ENCODE measurements around the gene C11orf16.
"Not testable (repeated sequence)": the region's sequence is repeated elsewhere in the genome, so short reads cannot be mapped to it uniquely, and the experiment has no call there.

C11orf16 gene

DNA sequence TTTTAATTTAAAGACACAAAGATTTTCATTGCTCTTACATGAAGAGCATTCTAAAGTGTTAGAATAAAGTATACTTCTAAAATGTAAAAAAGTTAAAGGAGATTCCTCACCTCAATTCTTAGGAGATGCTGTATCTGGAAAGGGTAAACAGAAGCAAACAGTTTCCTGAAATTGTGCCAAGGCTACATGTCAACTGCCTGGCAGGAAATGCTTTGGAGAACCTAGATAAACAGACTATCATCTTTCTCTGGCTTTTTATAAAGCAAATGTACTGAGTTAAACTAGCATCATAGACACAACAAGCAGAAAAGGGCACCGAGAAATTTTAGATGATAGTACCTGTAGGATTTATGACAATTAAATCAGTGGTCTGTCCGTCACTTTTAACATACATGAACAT lies 46.4 kb downstream of the C11orf16 start:
- no peak for DNase-seq (ENCODE audit: extremely low read depth, low read depth)
- H3K4me3 ChIP-seq (replicated peaks; ENCODE audit: low read depth, low read length): no peak overlapping the region
- TF ChIP-seq, protein P1, sequence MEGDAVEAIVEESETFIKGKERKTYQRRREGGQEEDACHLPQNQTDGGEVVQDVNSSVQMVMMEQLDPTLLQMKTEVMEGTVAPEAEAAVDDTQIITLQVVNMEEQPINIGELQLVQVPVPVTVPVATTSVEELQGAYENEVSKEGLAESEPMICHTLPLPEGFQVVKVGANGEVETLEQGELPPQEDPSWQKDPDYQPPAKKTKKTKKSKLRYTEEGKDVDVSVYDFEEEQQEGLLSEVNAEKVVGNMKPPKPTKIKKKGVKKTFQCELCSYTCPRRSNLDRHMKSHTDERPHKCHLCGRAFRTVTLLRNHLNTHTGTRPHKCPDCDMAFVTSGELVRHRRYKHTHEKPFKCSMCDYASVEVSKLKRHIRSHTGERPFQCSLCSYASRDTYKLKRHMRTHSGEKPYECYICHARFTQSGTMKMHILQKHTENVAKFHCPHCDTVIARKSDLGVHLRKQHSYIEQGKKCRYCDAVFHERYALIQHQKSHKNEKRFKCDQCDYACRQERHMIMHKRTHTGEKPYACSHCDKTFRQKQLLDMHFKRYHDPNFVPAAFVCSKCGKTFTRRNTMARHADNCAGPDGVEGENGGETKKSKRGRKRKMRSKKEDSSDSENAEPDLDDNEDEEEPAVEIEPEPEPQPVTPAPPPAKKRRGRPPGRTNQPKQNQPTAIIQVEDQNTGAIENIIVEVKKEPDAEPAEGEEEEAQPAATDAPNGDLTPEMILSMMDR (IDR thresholded peaks at IDR 0.05; ENCODE audit: low read depth, low read length, missing control alignments): no peak

DNA sequence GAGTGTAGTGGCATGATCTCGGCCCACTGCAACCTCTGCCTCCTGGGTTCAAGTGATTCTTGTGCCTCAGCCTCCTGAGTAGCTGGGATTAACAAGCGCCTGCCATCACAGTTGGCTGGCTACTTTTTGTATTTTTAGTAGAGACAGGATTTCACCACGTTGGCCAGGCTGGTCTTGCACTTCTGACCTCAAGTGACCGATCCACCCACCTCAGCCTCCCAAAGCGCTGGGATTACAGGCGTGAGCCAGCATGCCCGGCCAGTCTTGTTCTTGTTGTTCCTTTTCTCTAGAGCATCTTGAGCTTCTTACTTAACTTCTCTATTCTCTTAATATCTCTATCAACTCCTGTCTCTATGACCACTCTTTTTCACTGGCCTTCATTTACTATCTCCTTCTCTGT lies 51.2 kb downstream of the C11orf16 start:
- not testable (repeated sequence) for H3K4me3 ChIP-seq (replicated peaks; ENCODE audit: low read depth, low read length); DNase-seq (ENCODE audit: extremely low read depth, low read depth)

DNA sequence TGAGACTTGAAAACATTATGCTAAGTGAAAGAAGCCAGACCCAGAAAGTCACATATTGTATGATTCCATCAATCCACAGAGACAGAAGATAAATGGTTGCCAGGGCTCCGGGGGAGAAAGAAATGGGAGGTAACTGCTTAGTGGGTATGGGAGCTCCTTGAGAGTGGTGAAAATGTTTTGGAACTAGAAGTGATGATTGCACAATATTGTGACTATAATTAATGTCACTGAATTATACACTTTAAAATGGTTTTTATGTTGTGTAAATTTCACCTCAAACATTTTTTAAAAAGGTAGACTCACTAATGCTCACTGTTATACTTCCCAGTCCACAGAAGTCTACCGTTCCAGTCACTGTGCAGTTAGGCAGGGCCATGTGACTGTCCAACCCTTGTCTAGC lies 54.0 kb downstream of the C11orf16 start:
- TF ChIP-seq, protein P1 (IDR thresholded peaks at IDR 0.05; ENCODE audit: low read depth, low read length, missing control alignments): no peak
- DNase-seq (ENCODE audit: extremely low read depth, low read depth): no peak

DNA sequence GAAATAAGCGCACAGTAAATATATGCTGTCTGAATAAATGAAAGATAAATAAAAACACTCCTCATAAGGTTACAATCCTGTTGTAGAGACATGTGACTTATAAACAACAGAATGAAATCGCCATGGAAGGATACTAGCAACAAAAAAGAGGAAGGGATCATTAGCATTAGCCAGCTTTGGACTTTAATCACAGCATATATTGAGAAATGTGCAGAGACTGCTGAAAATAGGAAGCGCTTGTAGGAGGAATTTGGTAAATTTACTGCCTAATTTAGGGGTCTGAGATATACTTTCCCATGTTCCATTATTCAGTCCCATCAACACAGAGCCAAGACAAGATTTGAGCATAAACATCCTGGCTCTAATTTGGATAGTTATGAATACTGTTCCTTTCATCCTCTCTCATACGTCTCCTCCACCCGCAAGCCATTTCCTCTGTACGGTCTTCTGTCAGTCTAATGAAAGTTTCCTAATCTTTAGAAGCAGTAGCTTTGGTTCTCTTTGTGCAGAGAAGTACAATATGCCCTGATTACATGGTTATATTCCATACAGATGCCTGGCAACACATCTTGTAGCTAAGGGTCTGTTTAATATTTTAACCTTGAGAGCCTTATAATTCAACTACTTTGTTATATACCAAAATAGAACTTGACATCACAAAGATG lies 58.9 kb downstream of the C11orf16 start:
- no peak for DNase-seq (ENCODE audit: extremely low read depth, low read depth)
- TF ChIP-seq, protein P1 (IDR thresholded peaks at IDR 0.05; ENCODE audit: low read depth, low read length, missing control alignments): no peak
- H3K4me3 ChIP-seq (replicated peaks; ENCODE audit: low read depth, low read length): no peak overlapping the region

More for the DNA sequence above, 54.0 kb downstream of the C11orf16 start:
- no peak overlapping the region for H3K4me3 ChIP-seq (replicated peaks; ENCODE audit: low read depth, low read length)

DNA sequence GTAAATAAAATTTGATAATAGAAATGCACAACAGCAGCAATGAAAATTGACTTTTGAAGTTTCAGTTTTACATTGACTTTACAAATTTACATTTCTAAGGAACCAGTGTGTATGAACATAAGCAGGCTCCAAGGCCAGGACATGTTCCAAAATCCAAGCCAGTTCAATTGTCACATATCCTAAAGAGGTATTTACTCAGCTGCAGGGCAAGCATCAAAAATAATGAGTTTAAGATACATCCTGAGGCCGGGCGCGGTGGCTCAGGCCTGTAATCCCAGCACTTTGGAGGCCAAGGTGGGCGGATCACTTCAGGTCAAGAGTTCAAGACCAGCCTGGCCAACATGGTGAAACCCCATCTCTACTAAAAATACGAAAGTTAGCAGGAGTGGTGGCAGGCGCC lies 60.8 kb downstream of the C11orf16 start:
- TF ChIP-seq, protein P1 (IDR thresholded peaks at IDR 0.05; ENCODE audit: low read depth, low read length, missing control alignments): no peak
- no peak for DNase-seq (ENCODE audit: extremely low read depth, low read depth)
- H3K4me3 ChIP-seq (replicated peaks; ENCODE audit: low read depth, low read length): no peak overlapping the region

DNA sequence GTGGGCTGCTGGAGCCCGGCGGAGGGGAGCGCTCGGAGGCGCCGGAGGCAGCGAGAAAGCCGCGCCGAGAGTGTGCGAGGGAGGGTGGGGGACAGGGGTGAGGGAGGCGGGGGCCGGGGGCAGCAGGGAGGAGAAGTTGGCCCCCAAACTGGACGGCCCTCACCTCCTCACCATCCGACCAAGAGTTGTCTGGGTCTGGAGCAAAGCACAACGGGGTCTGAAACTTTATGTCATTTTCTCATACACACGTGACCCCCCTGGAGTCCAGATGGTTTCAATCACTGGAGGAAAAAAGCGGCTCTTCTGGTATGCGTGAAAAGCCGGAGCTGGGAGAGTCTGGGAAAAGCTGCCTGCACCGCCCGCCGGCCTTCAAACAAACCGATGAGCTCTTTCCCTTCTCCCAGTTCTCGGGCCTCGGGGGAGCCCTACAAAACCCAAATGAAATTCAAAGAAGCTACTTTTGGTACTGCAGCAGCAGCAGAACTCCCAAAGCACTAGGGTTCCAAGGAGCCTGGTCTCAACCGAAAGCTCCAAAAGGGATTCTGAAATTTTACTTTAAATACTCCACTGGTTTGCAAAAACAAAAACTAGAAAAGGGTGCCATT lies 61.5 kb downstream of the C11orf16 start:
- peak; percentile 92 for DNase-seq (ENCODE audit: extremely low read depth, low read depth)
- TF ChIP-seq, protein P1 (IDR thresholded peaks at IDR 0.05; ENCODE audit: low read depth, low read length, missing control alignments): no peak
- H3K4me3 ChIP-seq (replicated peaks; ENCODE audit: low read depth, low read length): peak overlapping the region; percentile 71

DNA sequence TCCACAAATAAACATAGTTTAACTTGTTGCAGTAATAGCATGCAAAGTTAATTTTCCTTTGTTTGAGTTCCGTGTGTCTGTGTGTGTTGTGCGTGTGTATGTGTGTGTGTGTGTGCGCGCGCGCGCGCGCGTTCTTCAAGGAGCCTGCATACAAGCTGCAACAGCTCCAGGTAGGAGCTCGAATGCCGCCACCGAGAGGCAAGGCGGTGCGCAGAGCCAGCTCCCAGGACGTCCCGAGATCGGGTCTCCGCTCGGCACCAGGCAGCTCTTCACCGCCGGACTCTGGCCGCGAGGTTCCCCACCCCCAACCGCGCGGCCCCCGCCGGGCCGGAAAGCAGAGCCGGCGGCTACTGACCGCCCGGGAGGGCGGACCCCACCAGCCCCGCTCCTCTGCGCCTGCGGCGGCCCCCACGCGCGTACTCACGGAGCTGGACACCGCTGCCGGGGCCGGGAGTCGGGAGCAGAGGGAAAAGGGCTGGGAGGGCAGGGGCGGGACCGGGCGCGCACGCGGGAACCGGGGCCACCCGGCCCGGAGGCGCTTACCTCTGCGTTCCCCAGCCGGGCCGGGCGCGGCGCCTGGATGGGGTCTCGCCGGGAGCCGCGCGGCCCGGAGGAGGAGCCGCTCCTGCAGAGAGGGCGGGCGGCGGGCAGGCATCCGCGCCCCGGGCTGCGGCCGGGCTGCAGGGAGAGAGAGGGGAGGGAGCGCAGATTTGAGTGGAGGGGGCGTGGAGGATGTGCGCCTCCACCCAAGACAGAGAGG lies 62.2 kb downstream of the C11orf16 start:
- TF ChIP-seq, protein P1 (IDR thresholded peaks at IDR 0.05; ENCODE audit: low read depth, low read length, missing control alignments): no peak
- no peak for DNase-seq (ENCODE audit: extremely low read depth, low read depth)
- peak overlapping the region; percentile 71 for H3K4me3 ChIP-seq (replicated peaks; ENCODE audit: low read depth, low read length)
